ENCODE measurements around the gene CSNK1E. TPM values are rescaled to one million over a fixed set of nuclear protein-coding genes. Genes with fewer than 3 reads are reported as not detected.

Gene CSNK1E
- total RNA-seq, 1 experiment from 2014 or later = 129 TPM

GRCh38 chr22:38327396-38327795 is 10.2 kb upstream of the CSNK1E start:
- Histone ChIP-seq H3K36me3 (ENCODE audit: control insufficient read depth, insufficient read depth, low read length) (no peaks in the 10 kb centered on the region), H3K4me3 (ENCODE audit: low read depth, low read length) (no peak overlapping the region), H3K9me3 (no peaks in the 10 kb centered on the region), H3K27me3 (replicated peaks; ENCODE audit: control insufficient read depth, insufficient read depth, low read length) (no peaks in the 10 kb centered on the region), H3K4me1 (no peaks in the 10 kb centered on the region)
- POLR2A ChIA-PET = interaction anchor here (0.6 kb wide), 1 partner anchor 17 kb away, joined by 4 read pairs; no protein-coding TSS in a partner anchor
- intact Hi-C loops (cut with micrococcal nuclease; ENCODE audit: unreplicated experiment) = no loop called here
- Mint-ChIP-seq H3K36me3 (ENCODE audit: insufficient read depth, unreplicated experiment) (no peaks in the 10 kb centered on the region), H3K27ac (ENCODE audit: unreplicated experiment) (no peak overlapping the region), H3K27me3 (ENCODE audit: insufficient read depth, unreplicated experiment) (no peaks in the 10 kb centered on the region), H3K4me3 (ENCODE audit: unreplicated experiment) (no peak overlapping the region), H3K9me3 (ENCODE audit: unreplicated experiment) (no peaks in the 10 kb centered on the region), H3K4me1 (ENCODE audit: low read depth, unreplicated experiment) (no peaks in the 10 kb centered on the region)
- CTCF ChIA-PET = no interaction called here
- no TSS peak for BruUV-seq (replicated peaks)
- TF ChIP-seq, protein P1, sequence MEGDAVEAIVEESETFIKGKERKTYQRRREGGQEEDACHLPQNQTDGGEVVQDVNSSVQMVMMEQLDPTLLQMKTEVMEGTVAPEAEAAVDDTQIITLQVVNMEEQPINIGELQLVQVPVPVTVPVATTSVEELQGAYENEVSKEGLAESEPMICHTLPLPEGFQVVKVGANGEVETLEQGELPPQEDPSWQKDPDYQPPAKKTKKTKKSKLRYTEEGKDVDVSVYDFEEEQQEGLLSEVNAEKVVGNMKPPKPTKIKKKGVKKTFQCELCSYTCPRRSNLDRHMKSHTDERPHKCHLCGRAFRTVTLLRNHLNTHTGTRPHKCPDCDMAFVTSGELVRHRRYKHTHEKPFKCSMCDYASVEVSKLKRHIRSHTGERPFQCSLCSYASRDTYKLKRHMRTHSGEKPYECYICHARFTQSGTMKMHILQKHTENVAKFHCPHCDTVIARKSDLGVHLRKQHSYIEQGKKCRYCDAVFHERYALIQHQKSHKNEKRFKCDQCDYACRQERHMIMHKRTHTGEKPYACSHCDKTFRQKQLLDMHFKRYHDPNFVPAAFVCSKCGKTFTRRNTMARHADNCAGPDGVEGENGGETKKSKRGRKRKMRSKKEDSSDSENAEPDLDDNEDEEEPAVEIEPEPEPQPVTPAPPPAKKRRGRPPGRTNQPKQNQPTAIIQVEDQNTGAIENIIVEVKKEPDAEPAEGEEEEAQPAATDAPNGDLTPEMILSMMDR (IDR thresholded peaks at IDR 0.05; ENCODE audit: insufficient read depth in 1 of 2, low read depth in 1 of 2, low read length in 1 of 2, severe bottlenecking in 1 of 2, unreplicated experiment in 1 of 2) = no peak
- DNase-seq = no peak

DNA sequence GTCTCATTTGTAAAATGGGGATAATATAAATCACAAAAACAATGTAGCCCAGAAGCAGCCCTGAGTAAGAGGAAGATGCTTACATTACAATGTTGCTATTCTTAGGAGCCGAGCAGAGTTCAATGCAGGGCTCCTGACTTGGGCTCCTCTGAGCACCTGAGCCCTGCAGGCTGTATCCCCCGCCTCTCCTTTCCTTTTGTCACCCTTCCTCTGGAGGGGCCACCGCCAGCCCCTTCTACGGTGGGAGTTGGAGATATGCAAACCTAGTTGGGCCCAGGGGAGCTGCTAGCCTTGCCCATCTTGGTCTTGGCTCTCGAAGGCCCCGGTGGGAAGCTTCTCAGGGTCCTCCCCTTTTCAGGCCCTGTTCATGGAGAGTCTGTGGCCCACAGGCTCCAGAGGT is 8.4 kb upstream of the CSNK1E start:
- Histone ChIP-seq H3K9me3 (no peaks in the 10 kb centered on the region), H3K27me3 (replicated peaks; ENCODE audit: control insufficient read depth, insufficient read depth, low read length) (no peaks in the 10 kb centered on the region), H3K36me3 (ENCODE audit: control insufficient read depth, insufficient read depth, low read length) (no peaks in the 10 kb centered on the region), H3K4me3 (ENCODE audit: low read depth, low read length) (no peak overlapping the region), H3K4me1 (no peaks in the 10 kb centered on the region)
- intact Hi-C loops (cut with micrococcal nuclease; ENCODE audit: unreplicated experiment) = no loop called here
- no peak overlapping the region for H3K27ac Mint-ChIP-seq (ENCODE audit: unreplicated experiment)
- TF ChIP-seq, protein P1 (IDR thresholded peaks at IDR 0.05; ENCODE audit: insufficient read depth in 1 of 2, low read depth in 1 of 2, low read length in 1 of 2, severe bottlenecking in 1 of 2, unreplicated experiment in 1 of 2) = no peak
- no peaks in the 10 kb centered on the region for H3K27me3 Mint-ChIP-seq (ENCODE audit: insufficient read depth, unreplicated experiment)
- BruUV-seq (replicated peaks) = no TSS peak
- ChIA-PET CTCF (no interaction called here), POLR2A (no interaction called here)
- H3K9me3 Mint-ChIP-seq (ENCODE audit: unreplicated experiment) = no peaks in the 10 kb centered on the region
- H3K36me3 Mint-ChIP-seq (ENCODE audit: insufficient read depth, unreplicated experiment) = no peaks in the 10 kb centered on the region
- no peak overlapping the region for H3K4me3 Mint-ChIP-seq (ENCODE audit: unreplicated experiment)
- DNase-seq = no peak
- no peaks in the 10 kb centered on the region for H3K4me1 Mint-ChIP-seq (ENCODE audit: low read depth, unreplicated experiment)

- POLR2A ChIA-PET = no interaction called here
- CTCF ChIA-PET = no interaction called here
- intact Hi-C loops (cut with micrococcal nuclease; ENCODE audit: unreplicated experiment) = no loop called here
Measured at GRCh38 chr22:38320605-38321402, 3.6 kb upstream of the CSNK1E start.

More at GRCh38 chr22:38320605-38321402, 3.6 kb upstream of the CSNK1E start:
- TF ChIP-seq, protein P1 (IDR thresholded peaks at IDR 0.05; ENCODE audit: insufficient read depth in 1 of 2, low read depth in 1 of 2, low read length in 1 of 2, severe bottlenecking in 1 of 2, unreplicated experiment in 1 of 2) = no peak
- no peaks in the 10 kb centered on the region for H3K27me3 Mint-ChIP-seq (ENCODE audit: insufficient read depth, unreplicated experiment)
- peak overlapping the region; percentile 45 for H3K27ac Mint-ChIP-seq (ENCODE audit: unreplicated experiment)
- H3K9me3 ChIP-seq = no peaks in the 10 kb centered on the region
- DNase-seq = no peak
- H3K4me3 Mint-ChIP-seq (ENCODE audit: unreplicated experiment) = no peak overlapping the region
- no peaks in the 10 kb centered on the region for H3K9me3 Mint-ChIP-seq (ENCODE audit: unreplicated experiment)
- no peak overlapping the region for H3K4me3 ChIP-seq (ENCODE audit: low read depth, low read length)
- no peaks in the 10 kb centered on the region for H3K4me1 Mint-ChIP-seq (ENCODE audit: low read depth, unreplicated experiment)
- H3K4me1 ChIP-seq = peaks cover 7% of the 10 kb centered on the region
- H3K36me3 Mint-ChIP-seq (ENCODE audit: insufficient read depth, unreplicated experiment) = peaks cover 8% of the 10 kb centered on the region
- H3K27me3 ChIP-seq (replicated peaks; ENCODE audit: control insufficient read depth, insufficient read depth, low read length) = no peaks in the 10 kb centered on the region
- BruUV-seq (replicated peaks) = no TSS peak
- H3K36me3 ChIP-seq (ENCODE audit: control insufficient read depth, insufficient read depth, low read length) = no peaks in the 10 kb centered on the region

Data from Caco-2 (cell line).